ENCODE measurements around the gene TSR2.
"Not testable (repeated sequence)": the region's sequence is repeated elsewhere in the genome, so short reads cannot be mapped to it uniquely, and the experiment has no call there.

Gene TSR2

DNA sequence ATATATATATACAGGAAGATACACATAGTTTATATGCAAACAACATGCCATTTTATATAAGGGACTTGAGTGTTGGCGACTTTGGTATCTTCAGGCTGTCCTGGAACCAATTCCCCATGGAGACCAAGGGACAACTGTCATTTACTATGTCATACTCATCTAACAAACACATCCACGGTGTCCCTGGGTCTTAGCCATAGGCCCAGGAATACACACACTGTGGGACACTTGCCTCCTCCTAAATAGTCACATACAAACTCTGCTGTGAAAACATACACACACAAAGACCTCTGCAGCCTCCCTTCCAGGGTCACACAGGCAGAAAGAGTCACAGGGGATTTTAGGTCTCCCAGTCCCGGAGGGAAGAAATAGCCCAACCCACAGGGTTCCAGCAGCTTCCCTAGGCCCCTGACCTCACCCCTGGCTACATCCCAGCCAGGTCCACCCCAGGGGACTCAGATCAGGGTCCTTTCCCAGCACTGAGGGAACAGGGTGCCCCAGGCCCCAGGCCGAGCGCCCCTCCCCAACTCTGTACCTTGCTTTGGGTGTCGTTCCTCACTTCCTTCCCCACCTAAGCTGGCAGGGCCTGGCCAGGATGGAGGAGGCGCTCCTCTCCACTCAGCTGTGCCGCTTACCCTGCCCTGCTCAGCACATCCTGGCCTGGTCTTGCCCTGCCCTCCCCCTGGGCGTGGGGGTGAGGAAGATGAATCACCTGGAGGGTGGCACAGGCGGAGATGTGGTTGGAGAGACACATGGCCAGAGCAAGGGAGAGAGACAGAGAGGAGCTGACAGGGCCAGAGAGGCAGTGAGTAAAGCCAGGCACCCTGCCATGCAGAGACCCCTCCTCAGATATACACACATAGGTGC is 34.0 kb downstream of the TSR2 start:
- DNase-seq (ENCODE audit: low read depth): no peak

DNA sequence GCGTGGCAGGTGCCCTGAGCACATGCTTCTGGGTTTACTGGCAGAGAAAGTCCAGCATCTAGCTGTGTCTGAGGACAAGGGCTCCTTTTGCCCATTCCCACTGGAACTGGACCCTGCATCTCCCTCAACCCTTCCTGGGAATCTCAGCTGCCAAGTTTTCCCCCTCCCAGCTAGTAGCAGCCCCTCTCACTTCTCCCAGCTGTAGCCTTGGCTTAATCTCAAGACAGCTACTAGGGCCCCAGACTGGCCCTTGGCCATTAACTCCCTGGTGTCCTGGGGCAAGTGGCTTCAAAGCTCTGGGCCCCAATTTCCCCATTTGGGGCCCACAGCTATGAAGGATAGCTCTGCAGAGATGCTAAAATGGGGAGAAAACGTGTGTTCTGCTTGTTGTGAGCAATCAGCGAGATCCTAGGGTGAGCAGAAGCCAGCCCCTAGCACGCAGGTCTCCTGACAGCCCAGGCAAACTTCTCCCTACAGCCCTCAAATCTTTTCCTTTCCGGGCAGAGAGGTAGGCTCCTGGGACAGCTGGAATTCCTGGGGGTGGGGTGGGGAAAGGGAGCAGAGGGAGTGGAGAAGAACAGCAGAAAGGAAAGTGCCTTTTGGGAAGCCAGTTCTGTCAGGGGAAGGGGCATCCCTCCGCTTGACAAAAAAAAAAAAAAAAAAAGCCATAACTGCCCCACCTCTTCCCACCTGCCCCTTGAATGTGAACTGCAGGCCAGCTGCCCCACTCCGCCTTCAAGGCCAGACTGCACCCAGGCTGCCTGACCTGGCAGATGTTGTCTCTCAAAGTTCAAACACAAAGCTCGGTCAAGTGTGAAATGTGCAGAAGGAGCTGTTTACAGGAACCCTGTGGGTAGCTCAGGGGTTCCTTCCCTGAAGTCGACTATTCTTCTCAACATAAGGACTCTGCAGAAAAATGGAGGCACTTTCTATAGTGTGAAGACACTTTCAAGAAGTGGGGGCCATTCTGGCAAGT is 39.2 kb downstream of the TSR2 start:
- DNase-seq (ENCODE audit: low read depth): no peak

- DNase-seq (ENCODE audit: low read depth): no peak
Measured at GRCh38 chrX:54482839-54483593, 42.8 kb downstream of the TSR2 start.

DNA sequence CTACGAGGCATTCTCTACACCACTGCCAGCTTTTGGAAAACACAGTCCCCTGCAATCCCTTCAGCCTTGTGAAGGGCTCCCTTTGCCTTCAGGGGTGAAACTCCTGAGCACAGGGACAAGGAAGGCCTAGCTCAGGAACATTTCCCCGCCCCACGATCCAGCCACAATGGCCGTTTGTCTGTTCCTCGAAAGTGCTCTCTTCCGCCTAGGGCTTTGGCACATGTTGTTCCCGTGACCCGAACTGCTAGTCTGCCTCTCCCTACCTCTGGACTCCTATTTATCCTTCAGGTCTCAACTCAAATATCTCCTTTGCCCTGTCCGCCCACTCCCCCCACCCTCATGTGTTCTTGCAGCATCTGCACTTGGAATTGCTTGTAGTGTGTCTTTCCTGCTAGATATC is 43.7 kb downstream of the TSR2 start:
- no peak for DNase-seq (ENCODE audit: low read depth)

DNA sequence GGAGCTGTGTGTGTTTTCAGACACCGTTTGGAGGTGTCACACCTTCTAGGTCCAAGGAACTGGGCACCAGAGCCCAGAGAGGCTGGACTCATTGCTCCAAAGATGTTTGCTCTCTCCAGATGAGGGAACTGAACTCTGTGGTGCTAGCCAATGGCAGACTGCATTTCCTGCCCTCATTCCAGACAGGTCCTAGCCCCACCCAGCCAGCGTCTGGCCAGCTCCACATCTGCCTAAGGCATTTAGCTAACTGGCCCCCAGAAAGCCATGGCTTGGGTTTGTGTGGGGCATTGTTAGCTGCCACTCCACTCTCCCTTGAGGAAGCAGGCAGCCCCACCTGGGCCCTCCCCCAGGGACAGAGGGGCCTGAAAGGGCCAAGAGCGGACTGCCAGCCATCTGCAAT is 44.5 kb downstream of the TSR2 start:
- no peak for DNase-seq (ENCODE audit: low read depth)

DNA sequence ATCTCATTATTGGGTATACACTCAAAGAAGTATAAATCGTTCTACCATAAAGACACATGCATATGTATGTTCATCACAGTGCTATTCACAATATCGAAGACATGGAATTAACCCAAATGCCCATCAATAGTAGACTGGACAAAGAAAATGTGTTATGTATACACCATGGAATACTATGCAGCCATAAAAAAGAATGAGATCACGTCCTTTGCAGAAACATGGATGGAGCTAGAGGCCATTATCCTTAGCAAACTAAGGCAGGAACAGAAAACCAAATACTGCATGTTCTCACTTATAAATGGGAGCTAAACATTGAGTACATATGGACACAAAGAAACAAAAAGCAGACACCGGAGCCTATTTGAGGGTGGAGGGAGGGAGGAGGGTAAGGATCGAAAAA is 49.6 kb downstream of the TSR2 start:
- not testable (repeated sequence) for DNase-seq (ENCODE audit: low read depth)

DNA sequence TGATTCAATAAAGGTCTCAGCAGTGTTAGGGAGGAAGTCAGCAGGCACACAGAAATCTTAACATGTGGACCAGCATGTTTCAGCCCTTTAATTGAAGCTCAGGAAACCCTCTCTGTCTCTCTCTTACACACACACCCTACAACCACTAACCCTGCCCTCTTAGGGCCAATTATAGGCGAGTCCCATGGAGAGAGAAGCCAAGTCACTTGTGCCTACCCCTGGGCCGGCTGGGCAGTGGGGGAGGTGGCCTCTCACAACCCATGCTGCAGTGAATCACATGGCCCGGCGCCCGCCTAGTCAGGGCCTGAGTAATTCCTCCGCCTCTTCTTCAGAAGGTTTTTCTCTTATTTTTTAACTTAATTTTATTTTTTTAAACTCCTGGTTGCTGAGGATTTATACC is 52.1 kb downstream of the TSR2 start:
- no peak for DNase-seq (ENCODE audit: low read depth)

- no peak for DNase-seq (ENCODE audit: low read depth)
Measured at GRCh38 chrX:54494166-54494988, 54.2 kb downstream of the TSR2 start.

All from stimulated activated CD8-positive, alpha-beta memory T cell treated with anti-CD3 and anti-CD28 coated beads, Interleukin-4, amount 100 ng/mL, for 24 hours (primary cell).